Measurements from ENCODE around the gene TGFBI.

The TGFBI gene

GRCh38 chr5:136063778-136064465, 35.1 kb downstream of the TGFBI start:
- DNase-seq (ENCODE audit: low spot score): no peak

GRCh38 chr5:136064510-136064909, 35.7 kb downstream of the TGFBI start:
- no peak for DNase-seq (ENCODE audit: low spot score)

- no peak for DNase-seq (ENCODE audit: low spot score)
Measured at GRCh38 chr5:136065588-136065987, 36.8 kb downstream of the TGFBI start.

GRCh38 chr5:136066661-136067271, 38.0 kb downstream of the TGFBI start:
- peak; percentile 46 for DNase-seq (ENCODE audit: low spot score)

- DNase-seq (ENCODE audit: low spot score): no peak
Measured at GRCh38 chr5:136067422-136067821, 38.6 kb downstream of the TGFBI start.

DNA sequence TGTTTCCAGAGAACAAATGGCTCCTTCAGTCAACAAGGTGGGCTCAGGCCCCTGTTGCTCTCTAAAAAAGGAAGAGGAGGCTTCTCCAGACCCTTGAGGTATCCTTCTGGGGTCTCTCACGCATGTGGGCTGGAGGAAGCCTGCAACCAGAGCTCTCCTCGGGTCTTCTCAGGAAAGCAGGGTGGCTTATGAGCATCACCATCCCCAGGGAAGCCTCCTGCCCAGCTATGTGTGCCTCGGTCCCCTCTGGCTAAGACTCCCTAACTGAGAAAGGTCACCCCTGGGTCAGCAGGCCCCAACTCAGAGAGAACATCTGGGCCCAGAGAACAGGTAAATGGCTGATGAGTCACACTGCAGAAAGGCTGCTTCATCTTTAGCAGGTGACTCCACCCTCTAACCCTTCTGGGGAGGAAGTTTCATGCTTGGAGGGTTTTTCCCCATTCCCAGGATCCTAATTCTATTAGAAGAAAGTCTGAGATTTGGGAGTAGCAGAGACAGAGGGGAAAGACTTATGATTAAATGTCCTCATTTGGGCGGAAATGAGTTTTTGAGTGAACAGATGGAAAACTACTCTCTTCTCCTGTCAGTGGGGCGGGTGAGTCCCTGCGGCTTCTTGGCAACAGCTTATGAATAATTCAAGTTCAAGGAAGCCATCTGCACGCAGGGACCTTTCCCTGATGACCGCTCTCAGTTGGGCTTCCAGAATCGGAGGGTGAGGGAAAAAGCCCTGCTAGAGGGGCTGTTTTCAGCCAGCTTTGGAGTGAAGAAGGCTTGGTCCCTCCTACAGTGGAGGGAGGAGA, 41.9 kb downstream of the TGFBI start:
- DNase-seq (ENCODE audit: low spot score): peak; percentile 71

- DNase-seq (ENCODE audit: low spot score): no peak
Measured at GRCh38 chr5:136073714-136074529, 45.1 kb downstream of the TGFBI start.

DNA sequence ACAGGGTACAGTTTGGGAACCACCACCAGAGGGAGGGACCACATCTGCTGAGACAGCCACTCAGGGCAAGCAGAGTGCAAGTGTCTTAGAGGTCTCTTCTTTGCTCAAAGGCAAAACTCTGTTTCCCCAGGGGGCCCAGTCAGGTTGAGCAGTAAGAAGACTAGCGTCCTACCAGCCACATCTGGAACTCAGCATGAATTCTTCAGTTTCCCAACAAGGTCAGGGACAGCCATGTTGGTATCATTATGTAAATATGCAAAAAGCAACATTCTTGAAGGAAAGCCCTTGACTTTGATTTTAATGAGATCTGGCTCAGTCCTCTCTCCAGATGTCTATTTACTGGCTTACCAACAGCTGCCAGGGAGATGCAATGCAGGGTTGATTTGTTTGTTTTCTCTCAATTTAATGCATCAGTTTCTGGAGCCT, 46.7 kb downstream of the TGFBI start:
- DNase-seq (ENCODE audit: low spot score): no peak

DNA sequence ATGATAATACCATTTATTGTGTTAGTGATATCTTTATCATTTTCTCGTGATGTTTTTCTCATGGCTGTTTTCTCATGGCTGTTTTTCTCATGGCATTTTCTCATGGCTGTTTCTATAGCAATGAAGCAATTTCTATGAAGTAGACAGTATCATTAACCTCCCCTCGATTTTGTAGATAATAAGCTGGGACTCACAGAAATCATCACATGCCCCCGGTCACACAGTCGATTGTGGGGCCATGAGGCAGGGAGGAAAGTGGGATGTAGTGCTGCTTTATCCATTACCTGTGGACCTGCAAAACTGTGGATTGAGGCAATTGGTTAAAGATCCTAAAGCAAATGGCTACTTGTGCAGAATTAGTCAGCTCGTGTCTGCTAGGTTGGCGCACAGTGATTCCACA, 47.3 kb downstream of the TGFBI start:
- no peak for DNase-seq (ENCODE audit: low spot score)

GRCh38 chr5:136076881-136077445, 48.2 kb downstream of the TGFBI start:
- DNase-seq (ENCODE audit: low spot score): no peak

GRCh38 chr5:136079195-136079985, 50.6 kb downstream of the TGFBI start:
- no peak for DNase-seq (ENCODE audit: low spot score)

DNA sequence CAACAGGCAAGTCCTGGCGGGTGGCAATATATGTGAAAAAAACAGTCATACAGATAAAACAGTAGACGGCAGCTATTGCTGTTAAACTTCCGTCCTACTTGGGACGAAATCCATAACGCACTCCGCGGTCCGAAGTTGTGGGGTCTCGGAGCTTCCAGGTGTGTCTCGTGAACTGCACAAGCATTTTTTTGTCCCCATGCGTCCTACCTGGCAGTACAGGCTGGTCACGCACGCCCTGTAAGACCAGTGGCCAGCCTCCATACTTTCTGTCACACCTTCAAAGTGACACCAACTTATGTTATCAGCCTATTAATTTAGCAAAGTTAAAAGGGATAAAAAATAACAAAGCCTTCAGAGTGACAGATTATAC, 51.3 kb downstream of the TGFBI start:
- no peak for DNase-seq (ENCODE audit: low spot score)

GRCh38 chr5:136080483-136081216, 51.9 kb downstream of the TGFBI start:
- peak; percentile 93 for DNase-seq (ENCODE audit: low spot score)

- DNase-seq (ENCODE audit: low spot score): peak; percentile 53
Measured at GRCh38 chr5:136081217-136081591, 52.4 kb downstream of the TGFBI start.

- peak; percentile 77 for DNase-seq (ENCODE audit: low spot score)
Measured at GRCh38 chr5:136082390-136083193, 53.8 kb downstream of the TGFBI start.

DNA sequence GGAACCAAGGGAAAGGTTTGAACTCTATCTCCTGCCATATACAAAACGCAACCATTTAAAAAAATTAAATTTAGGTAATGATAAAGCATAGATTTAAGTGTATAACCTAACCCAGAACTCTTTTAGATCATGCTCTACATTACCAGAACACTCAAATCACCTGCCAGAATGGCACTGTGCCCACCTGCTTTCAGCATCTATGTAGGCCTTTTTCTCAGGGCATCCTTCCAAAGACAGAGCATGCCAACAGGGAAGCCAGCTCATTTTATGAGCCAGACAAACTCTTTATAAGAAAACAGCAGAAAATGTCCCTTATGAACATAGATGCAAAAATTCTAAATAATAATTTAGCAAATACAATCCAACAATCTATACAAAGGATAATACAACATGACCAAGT, 55.9 kb downstream of the TGFBI start:
- DNase-seq (ENCODE audit: low spot score): no peak

DNA sequence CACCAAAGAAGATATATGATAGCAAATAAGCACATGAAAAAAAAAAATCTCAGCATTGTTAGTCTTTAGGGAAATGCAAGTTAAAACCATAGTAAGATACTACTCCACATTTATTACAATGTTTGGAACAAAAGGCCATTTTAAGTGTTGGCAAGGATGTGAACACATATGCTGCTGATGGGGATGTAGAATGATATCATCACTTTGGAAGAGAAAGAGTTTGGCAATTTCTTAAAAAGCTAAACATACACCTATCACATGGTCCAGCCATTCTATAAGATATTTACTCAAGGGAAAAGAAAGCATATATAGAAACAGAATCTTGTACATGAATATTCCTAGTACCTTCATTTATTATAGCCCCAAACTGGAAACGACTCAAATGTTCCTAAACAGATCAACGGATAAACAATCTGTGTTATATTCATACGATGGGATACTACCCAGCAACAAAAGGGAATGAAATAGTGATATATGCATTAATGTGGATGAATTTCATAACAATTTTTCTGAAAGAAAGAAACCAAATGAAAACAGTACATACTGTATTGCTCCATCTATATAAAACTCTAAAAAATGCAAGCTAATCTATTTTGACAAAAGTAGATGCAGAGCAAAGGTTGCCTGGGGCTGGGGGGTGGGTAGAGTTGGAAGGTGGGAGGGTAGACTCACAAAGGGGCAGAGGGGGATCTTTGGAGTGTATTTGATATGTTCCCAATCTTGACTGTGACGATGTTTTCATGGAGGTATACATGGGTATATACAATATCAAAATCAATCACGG, 58.2 kb downstream of the TGFBI start:
- no peak for DNase-seq (ENCODE audit: low spot score)

DNA sequence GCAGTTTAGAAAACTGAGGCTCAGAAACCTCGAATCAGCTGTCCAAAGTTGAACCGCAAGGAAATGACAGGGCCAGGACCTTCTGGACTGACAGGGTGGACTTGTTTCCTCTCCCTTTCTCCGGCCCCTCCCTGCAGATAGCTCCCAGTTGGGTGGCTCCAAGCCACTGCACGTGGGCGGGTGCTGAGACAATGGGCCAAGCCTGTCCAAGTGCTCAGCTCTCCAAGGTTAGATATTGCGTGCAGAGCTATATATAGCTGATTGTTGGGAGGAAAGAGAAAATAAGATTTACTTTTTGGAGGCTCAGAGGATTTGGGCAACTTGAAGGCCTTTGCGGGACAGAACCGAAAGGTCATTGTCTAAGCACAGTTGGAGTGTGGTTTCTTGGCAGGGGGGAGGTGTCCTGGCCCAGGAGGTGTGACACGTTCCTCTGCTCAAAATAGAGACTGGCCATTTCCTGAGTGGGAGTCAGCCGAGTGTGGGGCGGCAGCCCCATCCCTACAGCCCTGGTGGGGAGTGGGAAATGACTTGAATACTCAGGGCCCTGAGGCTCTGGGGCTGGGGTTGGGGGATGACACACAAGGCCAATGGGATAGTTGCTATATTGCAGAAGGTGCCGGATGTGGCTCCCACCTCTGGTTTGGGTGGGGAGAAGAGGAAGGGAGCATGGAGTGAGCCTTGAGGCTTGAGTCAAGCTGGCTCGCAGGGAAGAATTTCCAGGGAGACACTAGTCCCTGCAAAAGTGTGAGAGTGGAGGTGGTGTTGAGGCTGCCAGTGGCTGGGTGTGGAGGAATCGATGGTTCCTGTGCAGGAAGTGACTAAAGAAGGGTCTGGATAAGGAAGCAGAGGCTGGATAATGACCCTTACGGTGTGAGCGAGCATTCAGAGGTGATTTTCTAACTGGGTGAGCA, 59.4 kb downstream of the TGFBI start:
- no peak for DNase-seq (ENCODE audit: low spot score)
